NCI-H2171 treated with DMSO at 0.1 percent for 48 hours (cell line): ENCODE measurements around the gene CCL27.

Source experiments
- DNase-seq: peaks from one replicate; lab custom pipeline; 2025; lab: John Stamatoyannopoulos, UW

The CCL27 gene

GRCh38 chr9:34684816-34685215 lies 22.4 kb upstream of the CCL27 start:
- no peak for DNase-seq

- no peak for DNase-seq
Measured at GRCh38 chr9:34684145-34684544, 21.7 kb upstream of the CCL27 start.

- no peak for DNase-seq
Measured at GRCh38 chr9:34675869-34676268, 13.4 kb upstream of the CCL27 start.

GRCh38 chr9:34675048-34675714 lies 12.7 kb upstream of the CCL27 start:
- peak; percentile 21 for DNase-seq

GRCh38 chr9:34674440-34674839 lies 12.0 kb upstream of the CCL27 start:
- no peak for DNase-seq

- no peak for DNase-seq
Measured at GRCh38 chr9:34671307-34671706, 8.8 kb upstream of the CCL27 start.

GRCh38 chr9:34669809-34670562 lies 7.5 kb upstream of the CCL27 start:
- DNase-seq: no peak

- DNase-seq: peak; percentile 83
Measured at GRCh38 chr9:34665381-34666250, 3.2 kb upstream of the CCL27 start.

- DNase-seq: no peak
Measured at GRCh38 chr9:34665067-34665380, 2.6 kb upstream of the CCL27 start.

GRCh38 chr9:34664281-34665066 lies 2.0 kb upstream of the CCL27 start:
- peak; percentile 1 for DNase-seq

- no peak for DNase-seq
Measured at GRCh38 chr9:34663303-34663605, 797 bp upstream of the CCL27 start.

- peak; percentile 5 for DNase-seq
Measured at GRCh38 chr9:34659592-34660253, 2.7 kb downstream of the CCL27 start.

- no peak for DNase-seq
Measured at GRCh38 chr9:34658461-34658860, 4.0 kb downstream of the CCL27 start.

GRCh38 chr9:34656992-34657391 lies 5.5 kb downstream of the CCL27 start:
- DNase-seq: no peak

GRCh38 chr9:34655394-34655793 lies 7.1 kb downstream of the CCL27 start:
- no peak for DNase-seq

GRCh38 chr9:34654323-34655051 lies 8.0 kb downstream of the CCL27 start:
- peak; percentile 64 for DNase-seq

GRCh38 chr9:34653151-34654072 lies 9.0 kb downstream of the CCL27 start:
- peak; percentile 6 for DNase-seq

GRCh38 chr9:34652602-34653000 lies 9.9 kb downstream of the CCL27 start:
- no peak for DNase-seq

- DNase-seq: no peak
Measured at GRCh38 chr9:34651876-34652601, 10.4 kb downstream of the CCL27 start, which contains the start of gene IL11RA. Gene IL11RA (plus strand): TSS chr9:34652185. CDS start chr9:34655218, 3,033 bp downstream.
